GM18508 (cell line): ENCODE data around the gene CFAP54.

Experiments used
- ATAC-seq: cut with Tn5 transposase; IDR thresholded peaks from one replicate; pipeline ENCODE4 v1.9.1; 2021; ENCODE audit warnings: moderate number of reproducible peaks; ENCODE audit not compliant: insufficient read depth, unreplicated experiment

The CFAP54 gene

DNA sequence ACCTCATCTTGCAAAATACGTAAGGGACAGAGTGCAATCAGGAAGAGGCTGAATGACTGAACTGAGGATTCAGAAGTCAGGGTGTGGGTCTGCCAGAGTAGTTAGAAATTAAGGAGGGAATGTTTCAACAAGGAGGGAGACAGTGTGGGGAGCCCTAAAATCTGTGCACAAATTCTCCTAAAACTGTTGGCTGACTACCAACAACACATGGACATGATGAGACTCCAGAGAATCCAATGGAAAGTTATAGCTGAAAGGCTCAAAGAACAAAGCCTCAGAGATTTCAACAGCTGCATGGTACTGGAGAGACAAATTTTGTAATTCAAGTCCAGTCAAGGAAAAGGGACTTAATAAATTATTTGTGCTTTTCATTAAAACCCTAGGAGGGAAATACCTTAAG lies 381.6 kb downstream of the CFAP54 start:
- ATAC-seq, result no peak

- ATAC-seq, result no peak
Observed at GRCh38 chr12:96872961-96873360, 383.6 kb downstream of the CFAP54 start.

DNA sequence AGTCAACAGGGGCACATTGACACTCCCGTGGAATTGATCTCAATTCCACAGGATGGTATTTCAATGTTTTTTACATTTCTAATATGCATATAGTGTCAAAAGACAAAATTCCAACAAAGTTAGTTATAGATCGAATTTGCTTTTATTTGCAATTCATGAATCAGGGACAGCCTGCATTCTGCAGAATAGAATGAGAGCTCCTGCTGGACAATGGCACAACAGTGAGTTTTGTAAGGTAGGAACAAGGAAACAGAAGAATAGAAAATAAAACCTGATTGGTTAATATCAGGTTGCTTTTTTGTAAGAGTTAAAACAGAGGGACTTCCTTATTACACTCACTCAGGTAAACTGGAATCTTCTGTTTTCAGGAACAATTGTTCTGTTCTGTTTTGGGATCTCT lies 384.8 kb downstream of the CFAP54 start:
- no peak for ATAC-seq

DNA sequence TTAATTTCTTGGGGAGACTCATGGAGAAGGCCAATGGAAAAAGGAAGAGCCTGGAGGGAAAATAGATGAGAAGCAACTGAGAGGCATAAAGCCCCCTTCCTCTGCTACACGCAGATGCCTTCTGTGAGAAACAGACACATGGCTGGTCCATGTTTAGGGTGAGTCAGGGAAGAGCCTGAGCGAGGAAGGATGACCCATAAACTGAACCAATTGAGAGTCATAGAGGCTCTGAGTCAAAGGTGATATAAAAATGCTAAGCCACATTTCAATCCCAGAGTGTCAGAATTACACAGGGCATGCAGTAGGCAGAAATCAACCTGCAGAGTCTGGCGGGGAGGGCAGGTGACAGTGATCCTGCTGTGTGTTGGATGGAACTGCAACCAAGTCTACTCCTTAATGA lies 387.6 kb downstream of the CFAP54 start:
- ATAC-seq, result no peak

GRCh38 chr12:96878704-96879103 lies 389.3 kb downstream of the CFAP54 start:
- no peak for ATAC-seq

GRCh38 chr12:96879301-96879700 lies 389.9 kb downstream of the CFAP54 start:
- ATAC-seq, result no peak

- no peak for ATAC-seq
Observed at GRCh38 chr12:96880220-96880619, 390.8 kb downstream of the CFAP54 start.

DNA sequence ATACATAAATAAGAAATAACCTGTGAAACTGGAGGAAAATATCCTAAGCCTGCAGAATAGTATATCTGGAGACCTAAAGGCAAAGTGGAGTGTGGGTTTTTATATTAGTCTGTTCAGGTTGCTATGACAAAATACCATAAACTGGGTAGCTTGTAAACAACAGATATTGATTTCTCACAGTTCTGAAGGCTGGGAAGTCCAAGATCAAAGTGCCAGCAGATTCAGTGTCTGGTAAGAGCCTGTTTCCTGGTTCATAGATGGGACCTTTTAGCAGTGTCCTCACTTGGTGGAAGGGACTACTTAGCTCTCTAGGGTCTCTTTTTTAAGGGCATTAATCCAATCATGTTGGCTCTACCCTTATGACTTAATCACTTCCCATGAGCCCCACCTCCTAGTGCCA lies 392.2 kb downstream of the CFAP54 start:
- no peak for ATAC-seq

- no peak for ATAC-seq
Observed at GRCh38 chr12:96882862-96883261, 393.5 kb downstream of the CFAP54 start.

DNA sequence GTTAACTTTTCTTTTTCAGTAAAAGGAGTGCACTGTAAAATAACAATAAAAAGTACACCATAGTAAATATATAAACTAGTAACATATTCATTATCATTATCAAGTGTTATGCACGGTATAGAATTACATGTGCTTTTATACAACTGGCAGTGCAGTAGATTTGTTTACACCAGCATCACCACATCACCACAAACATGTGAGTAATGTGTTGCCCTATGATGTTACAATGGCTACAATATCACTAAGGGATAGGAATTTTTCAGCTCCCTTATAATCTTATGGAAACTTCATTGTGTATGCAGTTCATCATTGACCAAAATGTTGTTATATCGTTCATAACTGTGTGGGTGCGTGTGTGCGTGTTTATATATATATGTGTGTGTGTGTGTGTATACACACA lies 394.2 kb downstream of the CFAP54 start:
- no peak for ATAC-seq

GRCh38 chr12:96886998-96887677 lies 397.8 kb downstream of the CFAP54 start:
- ATAC-seq, result no peak

DNA sequence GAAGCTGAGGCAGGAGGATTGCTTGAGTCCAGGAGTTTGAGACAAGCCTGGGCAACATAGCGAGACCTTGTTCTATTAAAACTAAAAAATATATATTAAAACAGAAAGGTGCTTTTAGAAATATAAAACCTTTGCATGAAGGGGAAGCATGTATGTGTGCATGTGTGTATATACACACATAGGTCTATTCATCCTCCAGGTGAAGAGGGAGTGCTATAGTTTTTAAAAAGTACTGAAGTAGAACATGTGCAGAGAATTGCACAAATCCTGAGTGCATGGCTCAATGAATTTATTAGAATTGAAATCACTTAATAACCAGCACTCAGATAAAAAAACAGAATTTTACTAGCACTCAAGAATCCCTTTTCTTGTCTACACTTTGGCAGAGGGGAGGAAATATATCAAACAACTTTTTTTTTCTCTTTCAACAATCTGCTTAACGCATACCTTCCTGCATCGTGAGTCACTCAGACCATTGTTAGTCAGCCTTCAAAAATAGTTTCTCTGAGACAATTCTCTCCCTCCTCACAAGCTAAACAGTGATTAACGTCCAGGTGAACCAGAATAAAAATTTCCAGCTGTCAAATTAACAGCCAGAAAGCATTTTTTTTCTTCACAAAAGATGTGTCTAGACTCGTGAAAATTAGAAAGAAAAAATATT lies 400.0 kb downstream of the CFAP54 start:
- ATAC-seq, result no peak

- ATAC-seq, result no peak
Observed at GRCh38 chr12:96890331-96890730, 401.0 kb downstream of the CFAP54 start.

DNA sequence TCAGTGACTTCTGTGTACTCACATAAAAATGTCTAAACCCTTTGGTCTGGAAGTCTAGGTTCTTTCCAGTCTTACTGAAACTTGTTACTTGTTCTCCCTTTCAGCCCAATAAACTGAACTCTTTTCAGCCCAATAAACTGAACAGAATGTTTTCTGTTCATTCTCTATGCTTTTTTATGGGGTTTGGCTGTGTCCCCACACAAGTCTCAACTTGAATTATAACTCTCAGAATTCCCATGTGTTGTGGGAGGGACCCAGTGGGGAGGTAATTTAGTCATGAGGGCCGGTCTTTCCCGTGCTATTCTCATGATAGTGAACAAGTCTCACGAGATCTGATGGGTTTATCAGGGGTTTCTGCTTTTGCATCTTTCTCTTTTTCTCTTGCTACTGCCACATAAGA lies 402.7 kb downstream of the CFAP54 start:
- no peak for ATAC-seq

DNA sequence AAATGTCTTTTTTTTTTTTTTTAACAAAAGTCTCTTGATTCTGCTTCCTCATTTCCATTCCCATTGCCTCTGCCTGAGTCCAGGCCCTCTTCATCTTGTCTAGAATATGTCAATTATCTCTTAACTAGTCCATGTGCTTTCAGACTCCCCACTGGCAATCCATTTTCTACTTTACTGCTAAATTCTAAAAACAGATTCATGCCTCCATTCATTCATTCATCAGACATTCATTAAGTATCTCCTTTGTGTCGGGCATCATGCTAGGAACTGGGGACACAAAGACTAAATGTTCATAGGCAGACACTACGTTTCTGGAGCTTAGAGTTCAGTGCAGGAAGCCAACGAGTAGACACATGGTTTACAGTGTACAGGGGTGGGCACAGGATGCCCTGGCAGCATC lies 408.0 kb downstream of the CFAP54 start:
- ATAC-seq, result no peak

DNA sequence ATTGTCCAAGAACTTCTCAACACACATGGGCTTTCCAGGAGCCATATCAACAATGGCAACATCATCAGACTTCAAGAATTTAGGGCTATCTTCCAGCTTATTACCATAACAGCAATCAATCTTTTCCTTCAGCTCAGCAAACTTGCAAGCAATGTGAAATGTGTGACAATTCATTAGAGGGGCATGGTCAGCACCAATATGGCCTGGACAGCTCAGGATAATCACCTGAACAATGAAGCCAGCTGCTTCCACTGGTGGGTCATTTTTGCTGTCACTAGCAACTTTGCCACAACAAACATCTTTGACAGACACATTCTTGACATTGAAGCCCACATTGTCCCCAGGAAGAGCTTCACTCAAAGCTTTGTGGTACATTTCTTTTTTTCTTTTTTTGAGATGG lies 411.8 kb downstream of the CFAP54 start:
- no peak for ATAC-seq

- peak; percentile 35 for ATAC-seq
Observed at GRCh38 chr12:96902076-96902475, 412.7 kb downstream of the CFAP54 start.

DNA sequence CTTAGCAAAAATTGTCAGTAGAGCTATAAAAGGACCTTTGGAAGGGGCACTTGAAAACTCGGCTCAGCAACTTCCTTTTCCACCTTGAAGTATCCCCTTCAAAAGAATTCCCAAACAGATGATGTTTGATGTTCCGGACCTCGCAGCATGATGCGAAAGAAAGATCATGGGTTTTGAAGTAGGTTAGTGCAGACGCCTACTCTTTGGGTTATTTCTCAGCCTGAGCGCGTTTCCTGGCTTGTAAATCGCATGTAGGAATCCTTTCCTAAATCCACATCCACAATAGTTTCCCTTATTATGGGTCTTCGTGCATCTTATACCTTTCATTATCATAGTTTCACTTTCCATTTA lies 417.1 kb downstream of the CFAP54 start:
- no peak for ATAC-seq

DNA sequence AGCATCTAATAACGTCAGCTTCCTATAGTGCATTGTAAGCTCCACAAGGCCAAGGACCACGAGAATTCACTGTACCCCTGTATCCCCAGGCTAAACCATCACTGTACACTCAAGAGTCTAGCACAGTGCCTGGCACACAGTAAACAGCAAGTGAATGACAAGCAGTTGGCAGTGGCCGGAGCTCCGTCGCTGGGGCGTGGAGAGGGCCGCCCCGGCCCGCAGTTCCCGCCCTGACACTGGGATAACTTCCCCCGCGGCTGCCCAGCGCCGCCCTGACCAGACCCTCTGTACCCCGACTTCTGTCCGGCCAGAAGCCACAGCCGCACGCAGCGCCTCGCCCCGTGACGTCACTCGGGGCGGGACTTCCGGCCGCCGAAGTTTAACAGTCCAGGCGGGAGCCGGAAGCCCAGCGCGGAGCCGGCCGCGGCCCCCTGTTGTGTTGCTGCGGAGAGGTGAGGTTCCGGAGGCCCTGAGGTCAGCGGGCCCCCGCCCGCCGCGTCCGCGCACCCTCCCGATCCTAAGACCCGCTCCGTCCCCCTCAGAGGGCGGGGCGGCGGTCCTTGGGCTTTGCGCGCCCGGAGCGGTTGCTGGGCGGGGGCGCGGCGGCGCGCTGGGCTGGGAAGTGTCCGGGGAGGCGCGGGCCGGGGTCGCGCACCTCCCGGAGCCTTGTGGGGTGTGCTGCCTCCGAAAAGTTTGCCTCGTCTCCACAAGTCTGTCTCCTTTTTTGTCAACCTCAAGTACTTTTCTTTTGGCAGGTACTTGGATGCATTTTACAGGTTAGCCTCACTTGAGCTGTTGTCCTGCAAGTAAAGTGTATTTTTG lies 417.7 kb downstream of the CFAP54 start, which contains the start of gene NEDD1:
Gene NEDD1, plus strand, starts transcription at position 409 of the 822 bp plus-strand sequence. CDS start 2,503 bp downstream, outside the sequence.
- peak; percentile 80 for ATAC-seq

- peak; percentile 4 for ATAC-seq
Observed at GRCh38 chr12:96907671-96908422, 418.5 kb downstream of the CFAP54 start.

DNA sequence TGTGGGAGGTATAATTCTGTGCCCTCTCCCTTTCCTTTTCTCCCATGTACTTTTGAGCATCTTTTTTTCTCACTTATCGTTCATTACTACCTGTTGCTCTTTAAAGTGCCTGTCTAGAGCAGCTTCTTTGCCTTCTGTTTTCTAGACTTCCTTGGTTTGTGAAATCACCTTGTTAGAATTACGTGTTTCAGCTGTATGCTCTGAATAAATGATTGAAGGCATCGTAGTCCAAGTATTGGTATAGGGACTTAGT lies 419.0 kb downstream of the CFAP54 start:
- no peak for ATAC-seq
